Heart left ventricle (tissue), 16 donors: Measurements from ENCODE around the gene SYNJ1. TPM values are rescaled to one million over a fixed set of nuclear protein-coding genes. Genes with fewer than 3 reads are reported as not detected.
"Not testable (repeated sequence)": the region's sequence is repeated elsewhere in the genome, so short reads cannot be mapped to it uniquely, and the experiment has no call there.

ENCODE experiments used
- ATAC-seq, 4 donors: fragments of 200-7000 bp; cut with Tn5 transposase; one replicate each; pipeline ENCODE4 v1.9.1; 2020 to 2022; ENCODE audit warnings: moderate library complexity in 4 of 4, mild to moderate bottlenecking in 3 of 4, moderate number of reproducible peaks in 1 of 4
- DNase-seq, 5 donors: peaks; one replicate each; pipeline ENCODE4 v3.0.0-alpha.2; 2020
- H3K27ac ChIP-seq, 12 donors: fragments of 200-600 bp; sonication (generic) in 4 of 12; one replicate each; pipeline versions ENCODE4 v1.5.0 to v1.8.0; 2016 to 2022; ENCODE audit warnings: mild to moderate bottlenecking in 2 of 12
- H3K27me3 ChIP-seq, 9 donors: fragments of 200-600 bp; sonication (generic) in 2 of 9; one replicate each; pipeline versions ENCODE4 v1.5.1 to v1.8.0; 2016 to 2022; ENCODE audit warnings: mild to moderate bottlenecking in 3 of 9
- H3K36me3 ChIP-seq, 9 donors: fragments of 200-600 bp; sonication (generic) in 2 of 9; one replicate each; pipeline versions ENCODE4 v1.5.0 to v1.8.0; 2018 to 2022; ENCODE audit warnings: mild to moderate bottlenecking in 2 of 9
- H3K4me1 ChIP-seq, 12 donors: fragments of 200-600 bp; sonication (generic) in 4 of 12; one replicate each; pipeline versions ENCODE4 v1.5.0 to v1.8.0; 2016 to 2022; ENCODE audit warnings: mild to moderate bottlenecking in 3 of 12
- H3K4me3 ChIP-seq, 12 donors: fragments of 200-600 bp; sonication (generic) in 4 of 12; one replicate each; pipeline versions ENCODE4 v1.5.0 to v1.8.0; 2017 to 2022; ENCODE audit warnings: mild to moderate bottlenecking in 9 of 12, moderate library complexity in 4 of 12
- H3K9me3 ChIP-seq, 12 donors: fragments of 200-600 bp; sonication (generic) in 4 of 12; one replicate each; pipeline versions ENCODE4 v1.5.0 to v1.8.0; 2016 to 2022; ENCODE audit warnings: mild to moderate bottlenecking in 1 of 12
- CTCF ChIP-seq, 12 donors: fragments of 200-600 bp; sonication (generic) in 4 of 12; IDR thresholded peaks; one replicate each; pipeline versions ENCODE4 v1.5.0 to v1.8.0; 2018 to 2022; ENCODE audit warnings: antibody characterized with exemption in 12 of 12, mild to moderate bottlenecking in 5 of 12
- POLR2A ChIP-seq, 2 donors: fragments of 450-650 bp; IDR thresholded peaks; one replicate each; pipeline ENCODE4 v1.6.1; 2017; ENCODE audit warnings: antibody characterized with exemption in 2 of 2, mild to moderate bottlenecking in 2 of 2, moderate library complexity in 2 of 2
- WGBS, 4 donors: extraction: QIAGEN DNeasy Blood & Tissue Kit in 2 of 4; methylation state at CpG; one replicate each; pipeline versions ENCODE4 v1.1.5 to v1.1.7; 2013 to 2018; 5-methylcytosine and 5-hydroxymethylcytosine counted together
- intact Hi-C, 10 donors: fragments of 100-400 bp; cut with DNase I; formaldehyde crosslinking; loops; one replicate each; pipeline versions ENCODE4 v1.11.1 to v1.14.2; 2022
- long read RNA-seq, 3 donors: library from polyadenylated mRNA; unstranded; transcript quantifications; one replicate each; pipeline ENCODE4 v2.0.0, GENCODE V29; 2020 to 2021
- polyA plus RNA-seq, 2 donors: library from polyadenylated mRNA; stranded (reverse); fragments of 200-250 nt; gene quantifications; one replicate each; pipeline ENCODE4 v1.2.3, GENCODE V29; 2013
- total RNA-seq, 9 donors: library from RNA; depleted of rRNA in 2 of 9; stranded (reverse); fragments of >200 nt in 2 of 9; fragmentation: NEBNext Ultra II Directional in 3 of 9; extraction: Animal tissue kit (Norgen Biotek cat#: 25700) in 3 of 9; gene quantifications; one replicate each; pipeline versions ENCODE4 v1.1.0 to v1.2.4, GENCODE V29; 2016 to 2023
- donor health status: ischemic (EF 13 %, LVEDD 7.1; RV severe dilation, severe dysfunction).
- donor health status: healthy with polysubstance abuse.
- donor health status: DM: no; HTN: yes; CAD: no.
- donor health status: DM: no; HTN: no; CAD: no.
- donor health status: ischemic (EF 25% LVEDD 6.9; RV normal size, moderate dysfunction).
- donor health status: ischemic (EF 25% LVEDD 5.7; RV mildly dilated, moderate dysfunction).
- donor health status: healthy.
- donor health status: DM: yes; HTN: yes; CAD: no.
- donor health status: ischemic (EF 35%, LVEDD 5.7; RV mildly dilated, moderate dysfunction).
- donor health status: nonischemic (EF 11% LVEDD 7.7; RV severe dilation, severe dysfunction).
- donor health status: DM: yes; HTN: yes; CAD: no.
- donor health status: PGD.
- donor health status: ischemic (EF 29% LVEDD 5.4; RV normal size, mild dysfunction).
- donor health status: nonischemic (EF 23%, LVEDD 6.1; RV moderate dilation, normal function).

SYNJ1 gene
- total RNA-seq (10 to 100 TPM in 7 of 9 donors, 1 to 10 TPM in 2; 6.7 to 17.4 (median 11.8) TPM), polyA plus RNA-seq (1 to 10 TPM; 4.1 to 9.3 TPM)
- long read RNA-seq, donor 1, partial matches to known transcripts: 1 of 4 reads
- long read RNA-seq, donor 1, other reads (novel, unspliced or antisense): 3 of 4 reads
- long read RNA-seq, donor 2, partial matches to known transcripts: 2 of 9 reads
- long read RNA-seq, donor 2, other reads (novel, unspliced or antisense): 7 of 9 reads
- long read RNA-seq, donor 3, partial matches to known transcripts: 2 of 6 reads
- long read RNA-seq, donor 3, other reads (novel, unspliced or antisense): 4 of 6 reads

- intact Hi-C loops: loop anchor here in 5 of 10 donors (2.0 to 5.0 kb wide), 4 partner anchors 36 to 45 kb away; partner anchors contain the start of gene PAXBP1 (in 4 of the 5)
These were observed at the start of gene SYNJ1 for GRCh38 chr21:32727687-32728455. Gene SYNJ1, minus strand, starts transcription at chr21:32728013. Its CDS starts 1,118 bp downstream, at chr21:32726895.

GRCh38 chr21:32777269-32777668 is 49.5 kb upstream of the SYNJ1 start:
- ATAC-seq (no peak), DNase-seq (no peak)
- Histone ChIP-seq H3K27me3 (no peaks in the 10 kb centered on the region), H3K4me1 (peaks cover 0 to 8% (median 4%) of the 10 kb centered on the region in 12 donors), H3K27ac (no peak overlapping the region), H3K36me3 (peaks cover 0 to 6% (median 0%) of the 10 kb centered on the region in 9 donors), H3K9me3 (no peaks in the 10 kb centered on the region), H3K4me3 (no peak overlapping the region)
- intact Hi-C loops: loop anchor here in 1 of 10 donors (5.0 kb wide), 1 partner anchor 50 kb away; no protein-coding TSS in a partner anchor
- WGBS, 4 donors: 83 to 100% (median 96%) methylated on average over 1 of the region's 1 CpG
- no peak for TF ChIP-seq CTCF (IDR thresholded peaks at IDR 0.05)
- TF ChIP-seq POLR2A (IDR thresholded peaks at IDR 0.05): no peak

More at GRCh38 chr21:32727687-32728455, at the start of gene SYNJ1:
- Histone ChIP-seq H3K4me1 (peaks cover 0 to 31% (median 10%) of the 10 kb centered on the region in 12 donors), H3K27me3 (no peaks in the 10 kb centered on the region), H3K27ac (peak within 1 kb of the TSS; percentile 76 to 95 (median 91)), H3K36me3 (peaks cover 0 to 23% (median 15%) of the 10 kb centered on the region in 9 donors), H3K9me3 (no peaks in the 10 kb centered on the region), H3K4me3 (peak within 1 kb of the TSS; percentile 64 to 98 (median 84))
- ATAC-seq (peak; percentile 97 to 99 (median 98)), DNase-seq (peak; percentile 95 to 98 (median 96))
- WGBS, 4 donors: 0 to 1% (median 0%) methylated on average over 27 to 79 of the region's 79 CpGs
- TF ChIP-seq POLR2A (IDR thresholded peaks at IDR 0.05): peak in 1 of 2 donors; percentile 87
- TF ChIP-seq CTCF (IDR thresholded peaks at IDR 0.05): peak in 1 of 12 donors; percentile 12

- Histone ChIP-seq H3K27ac (no peak overlapping the region), H3K4me3 (no peak overlapping the region), H3K36me3 (peaks cover 0 to 6% (median 0%) of the 10 kb centered on the region in 9 donors), H3K4me1 (peaks cover 0 to 8% (median 4%) of the 10 kb centered on the region in 12 donors), H3K27me3 (peaks cover 0 to 2% (median 0%) of the 10 kb centered on the region in 9 donors), H3K9me3 (no peaks in the 10 kb centered on the region)
- DNase-seq (no peak), ATAC-seq (no peak)
- WGBS, 4 donors: 85 to 94% (median 90%) methylated on average over 6 of the region's 6 CpGs
- intact Hi-C loops: loop anchor here in 1 of 10 donors (5.0 kb wide), 1 partner anchor 51 kb away; no protein-coding TSS in a partner anchor
- TF ChIP-seq CTCF (IDR thresholded peaks at IDR 0.05) (no peak), POLR2A (IDR thresholded peaks at IDR 0.05) (no peak)
These were observed 48.9 kb upstream of the SYNJ1 start for GRCh38 chr21:32776743-32777142.

GRCh38 chr21:32773048-32773344 is 45.2 kb upstream of the SYNJ1 start:
- Histone ChIP-seq H3K4me3 (peak overlapping the region in 7 of 12 donors; percentile 56 to 91 (median 79)), H3K4me1 (peaks cover 2 to 36% (median 27%) of the 10 kb centered on the region in 12 donors), H3K27ac (peak overlapping the region in 3 of 12 donors; percentile 76 to 90 (median 86)), H3K36me3 (peaks cover 0 to 22% (median 7%) of the 10 kb centered on the region in 9 donors)
- H3K9me3 ChIP-seq, DNase-seq, H3K27me3 ChIP-seq, ATAC-seq: not testable (repeated sequence)
- intact Hi-C loops: loop anchor here in 4 of 10 donors (2.0 to 5.0 kb wide), 2 partner anchors 46 kb away; partner anchors contain the start of gene SYNJ1 (in 3 of the 4)
- 95 to 97% (median 97%) methylated on average over 11 of the region's 11 CpGs for WGBS, 4 donors
